GM19025 (cell line): ENCODE data around the gene BRDT.
"Not testable (repeated sequence)": the region's sequence is repeated elsewhere in the genome, so short reads cannot be mapped to it uniquely, and the experiment has no call there.

ENCODE experiments used
- ATAC-seq: cut with Tn5 transposase; IDR thresholded peaks from one replicate; pipeline ENCODE4 v1.9.1; 2021; ENCODE audit warnings: mild to moderate bottlenecking, low read depth, moderate library complexity; ENCODE audit not compliant: unreplicated experiment

BRDT gene

GRCh38 chr1:91981996-91982609 lies 32.9 kb downstream of the BRDT start:
- no peak for ATAC-seq

GRCh38 chr1:91993256-91993655 lies 44.1 kb downstream of the BRDT start:
- ATAC-seq, result no peak

GRCh38 chr1:91997607-91998195 lies 48.5 kb downstream of the BRDT start:
- no peak for ATAC-seq

- ATAC-seq, result no peak
Observed at GRCh38 chr1:92004129-92004528, 54.9 kb downstream of the BRDT start.

GRCh38 chr1:92013923-92014322 lies 64.7 kb downstream of the BRDT start:
- ATAC-seq, result no peak

GRCh38 chr1:92016720-92017316 lies 67.6 kb downstream of the BRDT start:
- ATAC-seq, result no peak

- no peak for ATAC-seq
Observed at GRCh38 chr1:92017656-92018055, 68.5 kb downstream of the BRDT start.

GRCh38 chr1:92026042-92026441 lies 76.8 kb downstream of the BRDT start:
- ATAC-seq, result not testable (repeated sequence)

GRCh38 chr1:92026806-92027205 lies 77.6 kb downstream of the BRDT start:
- no peak for ATAC-seq

GRCh38 chr1:92029241-92029922 lies 80.2 kb downstream of the BRDT start:
- ATAC-seq, result no peak

- ATAC-seq, result no peak
Observed at GRCh38 chr1:92030656-92031107, 81.5 kb downstream of the BRDT start.

- no peak for ATAC-seq
Observed at GRCh38 chr1:92031281-92032110, 82.3 kb downstream of the BRDT start.

- no peak for ATAC-seq
Observed at GRCh38 chr1:92037400-92037799, 88.2 kb downstream of the BRDT start.

GRCh38 chr1:92038695-92039346 lies 89.6 kb downstream of the BRDT start:
- no peak for ATAC-seq

- no peak for ATAC-seq
Observed at GRCh38 chr1:92040971-92041370, 91.8 kb downstream of the BRDT start.

GRCh38 chr1:92043621-92044020 lies 94.4 kb downstream of the BRDT start:
- no peak for ATAC-seq

- ATAC-seq, result no peak
Observed at GRCh38 chr1:92045766-92046495, 96.7 kb downstream of the BRDT start.

GRCh38 chr1:92051948-92052347 lies 102.7 kb downstream of the BRDT start:
- no peak for ATAC-seq
